GM18861 (cell line): ENCODE measurements around the gene DLG2.
"Not testable (repeated sequence)": the region's sequence is repeated elsewhere in the genome, so short reads cannot be mapped to it uniquely, and the experiment has no call there.

Source experiments
- ATAC-seq: cut with Tn5 transposase; IDR thresholded peaks from one replicate; pipeline ENCODE4 v1.9.1; 2021; ENCODE audit not compliant: unreplicated experiment

The DLG2 gene

DNA sequence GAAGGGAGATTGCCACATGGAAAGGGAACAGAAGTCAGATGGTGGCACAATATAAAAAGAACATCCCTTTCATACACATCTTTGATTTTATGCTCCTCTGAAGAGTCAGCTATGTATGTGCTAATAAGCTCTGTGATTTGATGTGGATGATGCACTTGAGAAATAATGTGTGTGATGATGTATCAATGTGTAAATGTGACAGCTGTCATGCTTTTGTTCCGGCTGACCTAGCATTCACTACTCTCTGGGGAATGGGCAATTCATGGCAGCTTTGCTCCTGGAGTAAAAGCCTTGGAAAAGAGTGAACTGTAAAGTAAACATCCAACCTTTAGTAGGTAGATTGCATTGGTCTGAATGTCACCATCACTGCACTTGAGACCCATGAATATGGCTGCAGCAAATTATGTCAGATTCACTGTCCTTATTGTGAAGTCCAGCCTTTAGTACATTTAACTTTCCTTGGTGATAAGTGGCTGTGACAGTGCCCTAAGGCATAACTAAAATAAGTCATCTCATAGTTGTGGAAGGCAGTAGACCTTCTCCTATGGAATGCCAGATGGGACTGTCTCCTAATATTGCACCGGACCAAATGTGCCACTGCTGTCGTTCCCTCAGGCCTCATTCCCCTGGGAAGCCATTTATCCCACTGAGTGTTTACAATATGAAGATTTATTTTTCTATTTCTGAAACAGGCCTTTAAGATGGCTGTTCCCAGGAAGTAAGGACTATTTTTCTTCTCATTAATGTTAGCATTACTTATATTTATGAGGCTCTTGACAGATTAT lies 2162.8 kb downstream of the DLG2 start:
- no peak for ATAC-seq

DNA sequence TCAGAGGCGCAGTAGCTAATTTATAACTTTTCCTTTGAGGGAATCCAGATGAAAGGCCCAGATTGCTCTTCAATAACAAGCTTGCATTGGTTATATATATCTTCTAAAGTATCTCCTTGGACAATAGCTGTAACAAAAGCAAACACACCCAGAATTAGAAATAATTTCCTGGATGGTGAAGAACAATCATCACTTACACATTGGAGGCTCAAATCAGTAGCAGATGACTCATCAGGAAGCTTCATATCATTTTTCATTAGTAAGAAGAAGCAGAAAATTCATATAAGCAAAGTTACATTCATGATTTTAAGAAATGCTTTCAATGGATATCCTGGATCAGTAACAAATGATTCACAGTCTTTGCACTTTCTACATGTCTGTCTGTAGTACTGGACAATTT lies 2167.3 kb downstream of the DLG2 start:
- no peak for ATAC-seq

DNA sequence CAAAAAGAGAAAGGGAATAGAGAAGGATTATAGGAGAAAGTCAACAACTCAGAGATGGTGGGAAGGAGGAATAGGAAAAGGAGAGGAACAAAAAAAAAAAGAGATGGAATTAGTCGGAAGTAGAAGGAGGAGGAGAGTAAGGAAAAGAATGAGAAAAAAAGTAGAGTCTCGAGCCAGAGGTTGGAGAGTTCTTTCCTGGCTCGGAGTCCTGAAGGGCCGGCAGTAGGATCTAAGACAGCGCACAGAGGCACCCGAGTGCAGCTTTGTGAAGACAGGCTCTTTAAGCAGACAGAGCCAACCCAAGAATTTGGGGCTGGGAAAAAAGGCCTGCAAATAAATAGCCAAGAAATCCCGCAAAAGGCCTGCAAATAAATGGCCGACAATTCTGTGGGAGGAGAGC lies 2170.6 kb downstream of the DLG2 start:
- no peak for ATAC-seq

DNA sequence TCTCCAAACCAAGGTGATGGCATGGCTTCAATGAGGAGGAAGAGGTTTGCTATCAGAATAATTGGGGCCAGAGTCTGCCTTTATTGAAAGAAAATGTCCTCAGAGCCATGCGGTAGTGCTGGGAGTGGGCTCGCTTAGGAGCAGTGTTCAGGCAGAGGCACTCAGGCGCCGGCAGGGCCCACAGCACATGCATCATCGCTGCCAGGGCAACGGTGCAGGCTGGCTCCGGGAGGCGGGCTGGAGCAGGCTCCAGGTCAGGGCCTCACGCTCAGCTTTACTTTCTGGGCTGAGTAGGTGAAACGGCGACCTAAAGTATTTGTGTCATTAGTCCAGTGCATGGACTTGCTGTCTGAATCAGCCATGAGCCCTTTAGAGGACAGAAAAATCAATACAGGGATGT lies 2171.1 kb downstream of the DLG2 start:
- no peak for ATAC-seq

DNA sequence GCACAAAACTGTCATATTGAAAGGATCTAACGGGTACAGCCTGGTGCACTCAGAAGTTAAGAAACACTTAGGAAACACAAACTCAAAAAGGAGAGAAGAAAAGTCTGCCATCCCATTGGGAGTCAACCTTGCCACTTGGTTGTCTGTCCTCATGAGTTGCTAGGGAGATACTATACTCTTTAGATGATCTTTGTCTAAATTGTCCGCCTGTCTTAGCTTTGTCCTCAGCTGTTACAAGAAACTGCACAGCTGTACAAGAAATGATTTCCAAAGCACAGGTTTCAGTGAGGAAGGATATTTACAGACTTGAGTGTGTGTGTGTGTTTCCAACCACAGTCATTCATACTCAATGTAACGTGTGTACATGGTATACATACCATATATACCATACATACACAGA lies 2171.8 kb downstream of the DLG2 start:
- ATAC-seq, result no peak

DNA sequence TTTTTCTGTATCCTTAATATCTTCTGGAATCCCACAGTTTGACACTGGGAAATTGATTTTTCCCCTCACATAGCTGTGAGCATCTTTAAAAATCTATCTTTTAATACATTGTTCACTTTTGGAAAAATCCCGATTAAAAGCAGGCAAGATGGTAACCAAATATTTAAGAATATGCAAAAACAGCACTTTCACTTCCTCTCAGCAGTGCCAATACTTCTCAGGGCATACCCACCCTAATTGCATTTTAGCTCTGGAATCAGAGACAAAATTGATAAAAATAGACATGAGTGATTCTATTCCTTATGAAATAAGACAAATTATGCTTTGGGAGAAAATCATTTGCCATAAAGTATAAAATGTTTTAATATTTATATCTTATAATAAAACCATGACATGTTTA lies 2172.5 kb downstream of the DLG2 start:
- ATAC-seq, result no peak

DNA sequence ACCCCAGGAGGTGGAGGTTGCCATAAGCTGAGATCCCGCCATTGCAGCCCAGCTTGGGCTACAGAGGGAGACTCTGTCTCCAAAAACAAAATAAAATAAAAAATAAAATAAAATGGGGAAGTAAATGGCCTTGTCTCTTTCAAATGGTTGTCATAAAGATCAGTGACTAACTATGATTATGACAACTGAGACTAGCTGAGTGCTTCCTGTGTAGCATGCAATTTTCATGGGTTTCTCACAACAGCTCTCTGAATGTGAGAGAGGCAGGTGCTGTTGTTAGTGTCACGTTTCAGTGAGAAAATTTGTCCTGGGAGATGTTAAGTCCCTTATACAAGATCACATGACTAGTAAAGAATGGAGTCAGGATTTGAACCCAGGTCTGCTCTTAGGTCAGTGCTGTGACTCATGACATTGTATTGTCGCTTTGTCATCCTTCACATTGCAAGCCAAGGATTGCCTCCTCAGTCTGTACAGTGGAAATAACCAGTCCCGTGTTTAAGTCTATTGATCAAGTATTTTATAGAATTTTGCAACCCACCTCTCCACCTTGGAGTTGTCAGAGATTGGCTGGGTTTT lies 2177.7 kb downstream of the DLG2 start:
- no peak for ATAC-seq

DNA sequence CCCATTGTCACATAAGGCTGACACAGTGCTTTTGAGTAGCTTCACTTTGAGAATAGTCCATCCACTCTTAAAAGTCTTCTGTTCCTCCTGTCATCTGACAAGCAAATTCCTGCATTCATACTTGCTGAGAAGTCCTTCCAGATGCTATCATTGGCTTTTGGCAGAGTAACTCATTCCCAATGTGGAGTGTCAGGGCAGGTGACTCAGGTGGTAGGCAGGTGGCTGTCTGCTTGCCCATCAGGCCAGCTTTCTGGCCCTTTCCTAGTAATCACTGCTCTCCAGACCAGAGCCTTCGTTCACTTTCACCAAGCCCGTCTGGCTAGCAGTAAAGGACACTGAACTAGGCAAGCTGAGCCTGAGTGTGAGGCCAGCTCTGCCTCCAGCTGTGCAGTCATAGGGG lies 2178.5 kb downstream of the DLG2 start:
- ATAC-seq, result no peak

DNA sequence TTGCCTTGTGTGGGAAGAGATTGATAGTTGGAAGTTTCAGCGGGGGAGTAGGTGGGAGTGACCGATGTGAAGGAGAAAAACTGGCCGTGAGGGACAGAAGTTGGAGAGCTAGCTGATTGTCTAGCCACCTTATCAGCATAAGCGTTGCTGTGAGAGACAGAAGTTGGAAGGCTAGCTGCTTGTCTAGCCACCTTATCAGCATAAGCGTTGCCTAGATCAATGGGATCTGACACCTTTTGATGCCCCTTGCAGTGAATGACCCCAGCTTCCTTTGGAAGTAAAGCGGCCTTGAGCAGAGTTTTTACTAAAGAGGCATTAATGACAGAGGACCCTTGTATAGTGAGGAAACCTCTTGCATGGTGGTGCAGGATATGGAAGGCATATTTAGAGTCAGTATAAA lies 2183.3 kb downstream of the DLG2 start:
- ATAC-seq, result not testable (repeated sequence)

DNA sequence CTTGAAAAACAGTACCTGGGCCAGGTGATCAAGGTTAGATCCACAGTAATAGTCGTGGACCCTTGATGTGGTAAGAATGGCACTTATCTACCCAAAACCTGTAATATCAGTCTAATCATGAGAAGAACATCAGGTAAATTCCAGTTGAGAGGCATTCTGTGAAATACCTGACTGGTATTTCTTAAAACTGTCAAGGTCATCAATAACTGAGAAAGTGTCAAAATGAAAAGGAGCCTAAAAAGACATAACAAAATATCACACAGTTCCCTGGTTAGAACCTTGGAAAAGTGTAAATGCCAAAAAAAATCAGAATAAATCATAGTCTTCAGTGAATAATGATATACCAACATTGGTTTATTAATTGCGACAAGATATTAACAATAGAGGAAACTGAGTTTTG lies 2185.5 kb downstream of the DLG2 start:
- no peak for ATAC-seq

DNA sequence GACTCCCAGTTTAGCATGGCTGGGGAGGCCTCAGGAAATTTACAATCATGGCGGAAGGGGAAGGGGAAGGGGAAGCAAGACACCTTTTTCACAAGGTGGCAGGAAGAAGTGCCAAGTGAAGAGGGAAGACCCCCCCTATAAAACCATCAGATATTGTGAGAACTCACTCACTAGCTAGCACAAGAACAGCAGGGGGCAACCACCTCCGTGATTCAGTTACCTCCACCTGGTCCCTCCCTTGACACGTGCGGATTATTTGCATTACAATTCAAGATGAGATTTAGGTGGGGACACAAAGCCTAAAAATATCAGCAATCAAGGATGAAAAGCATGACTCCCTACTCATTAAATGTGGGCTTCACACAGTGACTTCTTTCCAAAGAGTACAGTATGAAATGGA lies 2186.0 kb downstream of the DLG2 start:
- ATAC-seq, result no peak

DNA sequence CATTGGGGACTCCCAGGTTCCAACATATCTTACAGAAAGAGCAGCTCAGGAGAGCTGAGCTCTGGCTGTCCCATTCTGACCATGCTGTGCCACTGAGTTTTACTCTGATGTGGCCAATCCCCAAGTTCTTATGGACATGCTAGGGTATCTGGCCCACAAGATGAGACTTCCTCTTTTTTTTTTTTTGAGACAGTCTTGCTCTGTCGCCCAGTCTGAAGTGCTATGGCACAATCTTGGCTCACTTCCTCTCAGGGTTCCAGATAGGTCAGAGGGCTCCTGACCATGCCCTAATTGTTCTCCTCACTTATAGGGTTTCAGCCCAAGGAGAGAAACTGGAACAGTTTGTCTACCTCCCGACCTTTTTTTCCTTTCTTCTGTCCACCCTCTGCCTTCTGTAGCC lies 2188.7 kb downstream of the DLG2 start:
- no peak for ATAC-seq

DNA sequence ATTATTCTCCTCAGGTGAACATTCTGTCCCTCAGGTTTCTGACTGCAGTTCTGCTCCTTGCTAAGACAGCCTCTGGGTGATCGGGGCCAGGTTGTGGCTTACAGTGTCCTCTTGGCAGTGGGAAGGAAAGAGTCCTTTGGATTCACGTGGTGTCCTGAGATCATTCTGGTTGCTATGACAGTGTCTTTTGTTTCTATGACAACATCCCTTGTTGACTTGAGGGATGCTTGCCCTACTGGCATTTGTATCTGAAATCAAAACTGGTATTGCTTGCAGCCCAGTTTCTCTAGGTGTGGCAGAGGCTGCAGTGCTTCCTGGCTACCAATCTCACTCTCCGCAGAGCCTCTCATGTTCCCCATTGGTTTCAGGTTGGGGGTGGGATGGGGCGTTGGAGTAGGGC lies 2189.2 kb downstream of the DLG2 start:
- ATAC-seq, result no peak

DNA sequence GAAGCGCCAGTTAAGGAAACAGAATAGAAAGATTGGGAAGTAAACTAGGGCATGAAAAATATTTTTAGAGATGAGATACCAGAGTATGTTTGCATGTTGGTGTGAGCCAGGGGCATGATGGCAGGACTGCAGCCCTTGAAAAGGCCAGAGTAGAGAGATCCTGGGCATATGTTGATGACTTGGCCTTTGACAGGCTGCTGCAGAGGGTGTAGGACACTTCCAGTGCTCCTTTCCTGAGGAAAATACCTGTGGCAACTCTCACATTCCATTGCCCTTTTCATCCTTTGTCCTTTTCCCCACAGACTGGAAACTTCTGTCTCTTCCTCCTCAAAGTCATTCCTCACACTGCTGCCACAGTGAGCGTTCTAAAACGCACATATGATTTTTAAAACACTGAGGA lies 2190.3 kb downstream of the DLG2 start:
- ATAC-seq, result no peak

DNA sequence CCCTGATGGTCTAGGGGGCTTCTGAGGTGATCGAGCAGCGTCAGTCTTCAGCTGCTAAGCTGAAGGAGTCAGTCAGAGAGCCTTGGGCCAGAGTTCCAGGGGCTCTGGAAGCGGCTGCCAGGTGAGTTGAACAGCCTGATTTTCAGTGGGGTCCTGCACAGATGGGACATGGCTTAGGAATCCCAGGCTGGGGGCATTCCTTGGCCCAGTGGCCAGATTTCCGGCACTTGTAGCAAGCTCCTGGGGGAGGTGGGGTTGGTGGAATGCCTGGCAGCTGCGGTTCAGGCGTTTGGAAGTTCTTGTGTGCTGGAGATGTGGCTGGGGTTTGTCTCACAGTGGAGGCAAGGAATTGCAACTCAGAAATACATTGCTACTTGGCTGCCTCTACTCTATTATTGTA lies 2192.3 kb downstream of the DLG2 start:
- ATAC-seq, result not testable (repeated sequence)

DNA sequence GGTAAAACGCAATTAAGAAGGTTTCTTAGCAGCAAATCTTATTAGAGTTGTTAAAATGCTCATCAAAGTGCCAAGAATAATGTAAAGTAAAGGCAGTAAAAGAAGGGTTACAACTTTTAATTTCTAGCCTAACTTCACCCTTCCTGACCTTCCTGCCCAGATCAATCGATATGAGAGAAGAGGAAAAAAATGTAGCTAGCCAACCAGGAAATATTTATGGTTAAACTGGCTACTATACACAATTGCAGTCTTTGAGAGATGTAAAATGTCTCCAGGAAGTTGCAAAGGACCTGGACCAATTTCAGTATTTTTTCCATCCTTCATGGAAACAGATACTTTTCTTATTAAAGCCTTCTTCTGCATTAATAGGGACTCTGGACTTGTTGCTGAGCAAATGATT lies 2199.2 kb downstream of the DLG2 start:
- ATAC-seq, result no peak

DNA sequence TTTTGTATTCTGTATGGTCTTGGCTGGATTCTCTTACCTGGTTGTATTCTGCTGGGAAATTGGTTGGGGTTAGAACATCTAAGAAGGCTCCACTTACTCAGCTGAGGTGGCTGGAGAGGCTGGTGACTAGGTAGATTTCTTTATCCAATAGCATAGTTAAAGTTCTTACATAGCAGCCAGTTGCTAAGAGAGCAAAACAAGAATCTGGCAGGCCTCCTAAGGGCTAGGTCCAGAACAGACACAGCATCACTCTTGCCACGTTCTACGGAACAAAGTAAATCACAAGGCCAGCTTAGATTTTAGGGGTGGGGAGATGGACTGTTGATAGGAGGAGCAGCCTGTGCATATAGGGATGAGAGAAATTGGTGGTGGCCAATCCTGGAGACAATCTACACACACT lies 2199.6 kb downstream of the DLG2 start:
- ATAC-seq, result no peak

DNA sequence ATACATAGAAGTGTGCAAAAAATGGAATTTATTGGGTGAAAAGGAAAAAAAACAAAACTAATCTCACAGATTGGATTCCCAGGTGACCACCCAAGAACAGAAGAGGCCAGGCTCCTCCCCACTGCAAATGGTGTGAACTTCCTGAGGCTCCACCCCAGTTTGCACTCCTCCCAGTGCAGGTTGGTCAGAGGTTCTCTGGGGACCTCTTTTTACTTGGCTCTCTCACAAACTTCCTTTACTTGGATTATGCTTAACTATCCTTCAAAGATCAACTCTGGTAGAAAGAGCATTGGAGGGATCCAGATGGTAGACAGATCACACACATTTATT lies 2202.0 kb downstream of the DLG2 start:
- ATAC-seq, result no peak

DNA sequence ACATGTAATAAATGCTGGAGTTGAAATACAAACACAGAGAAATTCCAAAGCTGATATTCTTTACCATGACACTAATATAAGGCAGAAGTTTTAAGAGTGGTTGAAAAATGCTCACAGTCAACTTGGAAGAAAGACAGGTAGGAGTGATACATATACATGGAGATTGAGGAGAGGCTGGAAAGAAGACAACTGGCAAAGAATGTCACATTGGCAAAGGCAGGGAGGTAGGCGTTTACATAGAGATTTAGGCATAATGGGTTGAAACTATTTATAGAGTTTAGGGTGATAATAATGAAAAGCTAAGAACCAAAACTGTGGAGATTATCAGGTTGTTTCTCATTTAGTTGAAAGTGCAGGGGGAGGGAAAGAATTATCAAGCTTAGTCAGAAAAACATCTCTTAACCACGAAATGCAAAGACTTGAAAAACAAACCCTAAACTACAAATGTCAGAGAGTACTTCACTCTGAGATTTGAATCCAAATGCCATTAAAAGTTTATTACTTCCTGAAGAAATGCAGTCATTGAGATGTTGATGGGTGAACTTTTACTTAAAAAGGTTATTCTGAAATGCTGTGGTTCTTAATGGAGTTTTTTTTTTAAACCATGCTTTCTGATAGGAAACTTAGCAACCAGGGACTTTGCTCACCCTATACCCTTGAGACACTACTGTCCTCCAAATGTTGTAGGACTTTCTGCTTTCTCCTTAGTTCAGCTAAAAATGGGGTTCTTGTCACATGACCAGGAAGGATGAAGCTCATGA lies 2202.6 kb downstream of the DLG2 start:
- ATAC-seq, result no peak

DNA sequence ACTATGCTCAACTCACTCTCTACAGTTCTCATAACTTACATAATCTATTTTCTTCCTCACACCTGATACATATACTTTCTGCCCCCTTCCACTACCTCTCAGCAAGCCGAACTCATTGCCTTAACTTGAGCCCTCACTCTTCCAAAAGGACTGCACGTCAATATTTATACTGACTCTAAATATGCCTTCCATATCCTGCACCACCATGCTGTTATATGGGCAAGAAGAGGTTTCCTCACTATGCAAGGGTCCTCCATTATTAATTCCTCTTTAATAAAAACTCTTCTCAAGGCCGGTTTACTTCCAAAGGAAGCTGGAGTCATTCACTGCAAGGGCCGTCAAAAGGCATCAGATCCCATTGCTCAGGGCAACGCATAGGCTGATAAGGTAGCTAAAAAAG lies 2204.5 kb downstream of the DLG2 start:
- not testable (repeated sequence) for ATAC-seq

DNA sequence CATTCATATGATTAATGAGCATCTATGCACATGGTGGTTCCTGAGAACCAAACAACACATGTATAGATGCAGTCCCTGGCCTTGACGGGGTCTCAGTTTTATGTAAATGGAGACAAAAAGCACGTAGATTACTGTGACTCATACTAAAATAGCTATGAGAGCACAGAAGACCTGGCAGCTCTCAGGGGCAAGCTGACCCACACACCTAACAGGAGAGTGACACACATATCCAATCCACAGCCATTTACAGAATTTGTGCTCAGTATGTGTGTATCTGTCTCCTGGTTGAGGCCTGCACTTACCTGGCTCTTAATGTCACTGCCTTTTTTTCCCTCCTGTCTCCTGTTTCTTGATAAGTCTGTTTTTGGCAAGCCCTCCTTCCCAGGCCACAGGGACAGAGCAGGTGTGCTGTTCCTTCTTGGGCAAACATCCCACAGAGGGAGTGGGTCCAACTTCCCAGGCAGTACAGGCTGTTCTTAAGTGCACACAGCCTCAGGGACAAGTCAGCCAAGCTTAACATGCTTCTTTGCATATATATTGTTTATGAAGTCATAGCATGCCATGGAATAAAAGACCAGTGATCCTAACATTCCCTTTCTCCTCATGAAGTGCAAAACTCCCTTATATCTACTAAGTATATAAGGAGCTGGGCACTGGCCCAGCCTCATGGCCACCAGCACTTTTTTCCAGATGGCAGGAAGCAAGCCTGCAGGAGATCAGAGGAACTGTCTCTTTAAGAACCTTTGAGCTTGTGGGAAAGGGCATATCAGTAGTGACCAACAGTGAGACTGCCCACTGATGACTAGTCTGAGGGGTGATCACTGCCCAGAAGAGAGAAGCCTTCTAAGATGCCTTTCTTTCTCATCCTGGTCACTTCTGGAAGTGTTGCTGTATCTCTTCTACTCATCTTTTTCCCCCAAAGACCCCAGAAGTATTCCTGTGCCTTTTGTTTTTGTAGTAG lies 2216.3 kb downstream of the DLG2 start:
- ATAC-seq, result no peak
